Stimulated activated CD4-positive, alpha-beta T cell treated with anti-CD3 and anti-CD28 coated beads, Interleukin-4, amount 100 ng/mL, for 4 hours (primary cell): ENCODE results near the gene FETUB.
"Not testable (repeated sequence)": the region's sequence is repeated elsewhere in the genome, so short reads cannot be mapped to it uniquely, and the experiment has no call there.

Source experiments
- DNase-seq, 2 experiments: peaks; one replicate each; pipeline ENCODE4 v3.0.0-alpha.2; 2020

FETUB gene

GRCh38 chr3:186683979-186684378 lies 43.8 kb downstream of the FETUB start:
- DNase-seq = no peak

DNA sequence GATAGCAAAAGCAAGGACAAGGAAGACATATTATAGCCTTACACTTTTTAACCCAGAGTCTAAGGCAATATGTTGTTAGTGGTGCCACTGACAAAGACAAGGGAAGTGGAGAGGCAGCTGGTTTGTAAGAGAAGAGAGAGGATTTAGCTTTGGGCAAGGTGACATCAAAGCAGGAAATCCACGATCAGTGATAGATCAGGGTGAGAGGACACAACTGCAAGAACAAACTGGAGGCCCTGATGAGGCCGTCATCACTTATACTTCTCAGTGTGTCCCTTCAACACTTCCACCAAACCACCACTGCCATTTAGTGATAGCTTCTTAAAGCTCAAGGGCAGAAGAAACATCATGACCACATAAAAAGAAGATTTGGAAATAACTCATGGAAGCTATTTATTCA lies 46.3 kb downstream of the FETUB start:
- not testable (repeated sequence) for DNase-seq

- DNase-seq = no peak
Measured at GRCh38 chr3:186687120-186687651, 47.0 kb downstream of the FETUB start.

GRCh38 chr3:186690304-186690703 lies 50.1 kb downstream of the FETUB start:
- not testable (repeated sequence) for DNase-seq

DNA sequence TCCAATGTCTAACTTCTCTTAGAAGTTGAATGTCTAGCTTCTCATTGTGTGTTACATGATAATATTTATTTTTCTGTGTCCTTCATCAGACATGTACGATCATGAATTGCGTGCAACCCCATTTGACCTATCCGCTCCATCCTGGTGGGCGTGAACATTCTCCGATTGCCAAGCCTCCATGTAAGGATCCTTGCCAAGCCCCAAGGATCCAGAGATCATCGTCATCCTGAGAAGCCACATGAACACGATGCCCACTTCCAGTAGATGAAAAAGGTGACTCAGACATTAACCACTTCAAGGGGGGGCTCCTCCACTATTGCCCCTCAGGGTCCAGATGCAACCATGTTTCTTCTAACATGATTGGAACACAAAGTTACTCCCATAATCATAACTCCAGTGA lies 51.5 kb downstream of the FETUB start:
- no peak for DNase-seq

GRCh38 chr3:186693843-186694242 lies 53.6 kb downstream of the FETUB start:
- DNase-seq = no peak

GRCh38 chr3:186694288-186695032 lies 54.3 kb downstream of the FETUB start:
- DNase-seq = no peak

DNA sequence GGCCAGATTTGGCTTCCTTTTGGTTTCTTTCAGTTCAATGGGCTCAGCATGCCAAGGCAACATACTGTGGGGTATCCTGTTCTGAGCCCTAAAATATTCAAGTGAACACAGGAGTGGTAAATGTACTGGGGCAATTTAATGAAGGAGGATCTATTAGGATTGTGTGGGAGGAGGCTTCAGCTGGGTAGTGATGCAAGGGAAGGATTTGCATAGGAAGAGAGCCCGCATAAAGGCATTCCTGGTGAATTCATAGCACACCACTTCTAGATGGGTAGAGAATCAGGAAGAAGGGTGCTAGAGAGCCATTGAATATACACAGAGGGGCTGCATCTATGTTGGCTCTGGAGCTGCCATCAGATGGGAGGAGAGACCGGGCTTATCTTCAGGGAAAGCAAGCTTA lies 56.3 kb downstream of the FETUB start:
- DNase-seq = no peak

GRCh38 chr3:186697510-186697909 lies 57.3 kb downstream of the FETUB start:
- no peak for DNase-seq

- no peak for DNase-seq
Measured at GRCh38 chr3:186700267-186700666, 60.1 kb downstream of the FETUB start.

DNA sequence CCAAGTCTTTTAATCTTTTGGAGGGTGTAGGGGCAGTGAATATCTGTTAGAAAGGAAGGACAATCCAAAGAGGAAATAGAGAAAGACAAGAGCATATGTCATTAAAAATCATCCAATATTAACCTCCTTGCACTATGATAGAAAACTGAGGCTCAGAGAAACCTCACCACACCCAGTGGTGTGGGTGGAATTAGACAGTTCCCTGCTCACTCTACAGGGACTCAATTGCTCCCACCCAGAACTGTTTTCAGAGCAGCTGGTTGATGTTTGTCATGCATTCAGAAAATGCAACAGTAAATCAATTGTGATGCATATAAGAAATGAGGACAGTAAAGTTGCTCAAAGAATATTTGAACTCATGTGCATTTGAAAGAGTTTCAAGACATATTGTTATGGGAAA lies 62.3 kb downstream of the FETUB start:
- not testable (repeated sequence) for DNase-seq
